Fibroblast of mammary gland (primary cell): ENCODE data around the gene CGB7.
A peak's percentile ranks its signal among the peaks of the same experiment; 100 is the strongest.

Experiments
- DNase-seq: peaks from one replicate; pipeline ENCODE4 v3.0.0-alpha.2; 2010; ENCODE audit warnings: low read depth
- H3K4me3 ChIP-seq: 2 replicates; pipeline ENCODE4 v1.5.1; 2011; ENCODE audit warnings: low read depth, mild to moderate bottlenecking, low read length, moderate library complexity; ENCODE audit not compliant: control insufficient read depth
- CTCF ChIP-seq: conservative IDR thresholded peaks from 2 replicates; pipeline ENCODE4 v1.5.1; 2011; ENCODE audit warnings: low read depth, low read length, inconsistent platforms; ENCODE audit not compliant: control insufficient read depth, insufficient read depth

CGB7 gene

GRCh38 chr19:49014123-49014869 lies 43.3 kb downstream of the CGB7 start:
- no peak overlapping the region for H3K4me3 ChIP-seq
- no peak for TF ChIP-seq CTCF
- peak; percentile 72 for DNase-seq

- H3K4me3 ChIP-seq = no peak overlapping the region
- no peak for DNase-seq
- TF ChIP-seq CTCF = no peak
Observed at GRCh38 chr19:49011194-49011593, 46.4 kb downstream of the CGB7 start.

GRCh38 chr19:49010453-49010852 lies 47.1 kb downstream of the CGB7 start:
- TF ChIP-seq CTCF = no peak
- H3K4me3 ChIP-seq = no peak overlapping the region
- no peak for DNase-seq

- no peak for TF ChIP-seq CTCF
- DNase-seq = no peak
- no peak overlapping the region for H3K4me3 ChIP-seq
Observed at GRCh38 chr19:49009828-49010227, 47.7 kb downstream of the CGB7 start.

- no peak overlapping the region for H3K4me3 ChIP-seq
- no peak for DNase-seq
- TF ChIP-seq CTCF = no peak
Observed at GRCh38 chr19:49006905-49007304, 50.6 kb downstream of the CGB7 start.

- no peak for DNase-seq
- H3K4me3 ChIP-seq = no peak overlapping the region
- TF ChIP-seq CTCF = no peak
Observed at GRCh38 chr19:49004964-49005614, 52.5 kb downstream of the CGB7 start.
